ENCODE results near the gene TCF4.

- TF ChIP-seq ZNF629 (CRISPR knock-in tag; conservative IDR thresholded peaks at IDR 0.05) (no peak), CHCHD3 (CRISPR knock-in tag; IDR thresholded peaks at IDR 0.05) (no peak), REST (IDR thresholded peaks at IDR 0.05; ENCODE audit: borderline replicate concordance in 1 of 2, low read depth in 1 of 2, low read length in 2 of 2) (no peak), KLF11 (CRISPR knock-in tag; IDR thresholded peaks at IDR 0.05) (no peak), NFIC (IDR thresholded peaks at IDR 0.05; ENCODE audit: low read length) (no peak), TCF7L2 (IDR thresholded peaks at IDR 0.05; ENCODE audit: low read depth, low read length) (no peak), CTCF (CRISPR knock-in tag; IDR thresholded peaks at IDR 0.05) (no peak), MIER2 (CRISPR knock-in tag; IDR thresholded peaks at IDR 0.05) (no peak), NFATC3 (CRISPR knock-in tag; IDR thresholded peaks at IDR 0.05) (no peak), ZNF512 (CRISPR knock-in tag; IDR thresholded peaks at IDR 0.05) (no peak), FOXP4 (CRISPR knock-in tag; IDR thresholded peaks at IDR 0.05) (no peak), YY1 (IDR thresholded peaks at IDR 0.05; ENCODE audit: insufficient read depth, insufficient replicate concordance, low read depth, low read length) (no peak)
Measured at GRCh38 chr18:55322178-55322735, 265.7 kb downstream of the TCF4 start.

Measured in HepG2 (cell line).